ENCODE results near the gene PSTPIP1.

DNA sequence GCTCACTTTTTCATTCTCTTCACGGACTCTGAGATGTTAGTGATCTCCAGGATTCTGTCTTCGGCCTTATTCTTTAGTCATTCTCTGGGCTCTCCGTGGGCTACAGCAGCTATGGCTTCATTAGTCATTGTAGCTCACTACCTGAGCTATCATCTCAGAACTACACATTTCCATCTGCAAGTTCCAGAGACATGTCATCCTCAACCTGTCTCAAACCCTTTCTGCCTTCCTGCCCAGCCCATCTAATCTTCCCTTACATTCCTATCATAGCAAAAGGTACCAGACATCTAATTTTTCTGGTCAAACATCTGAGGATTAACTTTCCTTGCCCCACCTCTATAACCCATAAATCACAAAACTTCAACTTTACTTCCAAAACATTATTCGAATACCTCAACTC lies 62.8 kb downstream of the PSTPIP1 start:
- TF ChIP-seq, protein P1, sequence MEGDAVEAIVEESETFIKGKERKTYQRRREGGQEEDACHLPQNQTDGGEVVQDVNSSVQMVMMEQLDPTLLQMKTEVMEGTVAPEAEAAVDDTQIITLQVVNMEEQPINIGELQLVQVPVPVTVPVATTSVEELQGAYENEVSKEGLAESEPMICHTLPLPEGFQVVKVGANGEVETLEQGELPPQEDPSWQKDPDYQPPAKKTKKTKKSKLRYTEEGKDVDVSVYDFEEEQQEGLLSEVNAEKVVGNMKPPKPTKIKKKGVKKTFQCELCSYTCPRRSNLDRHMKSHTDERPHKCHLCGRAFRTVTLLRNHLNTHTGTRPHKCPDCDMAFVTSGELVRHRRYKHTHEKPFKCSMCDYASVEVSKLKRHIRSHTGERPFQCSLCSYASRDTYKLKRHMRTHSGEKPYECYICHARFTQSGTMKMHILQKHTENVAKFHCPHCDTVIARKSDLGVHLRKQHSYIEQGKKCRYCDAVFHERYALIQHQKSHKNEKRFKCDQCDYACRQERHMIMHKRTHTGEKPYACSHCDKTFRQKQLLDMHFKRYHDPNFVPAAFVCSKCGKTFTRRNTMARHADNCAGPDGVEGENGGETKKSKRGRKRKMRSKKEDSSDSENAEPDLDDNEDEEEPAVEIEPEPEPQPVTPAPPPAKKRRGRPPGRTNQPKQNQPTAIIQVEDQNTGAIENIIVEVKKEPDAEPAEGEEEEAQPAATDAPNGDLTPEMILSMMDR (IDR thresholded peaks at IDR 0.05) = no peak
- no peak for TF ChIP-seq ZFX (IDR thresholded peaks at IDR 0.05; ENCODE audit: borderline replicate concordance)
